Measurements from ENCODE around the gene MYH9.

DNA sequence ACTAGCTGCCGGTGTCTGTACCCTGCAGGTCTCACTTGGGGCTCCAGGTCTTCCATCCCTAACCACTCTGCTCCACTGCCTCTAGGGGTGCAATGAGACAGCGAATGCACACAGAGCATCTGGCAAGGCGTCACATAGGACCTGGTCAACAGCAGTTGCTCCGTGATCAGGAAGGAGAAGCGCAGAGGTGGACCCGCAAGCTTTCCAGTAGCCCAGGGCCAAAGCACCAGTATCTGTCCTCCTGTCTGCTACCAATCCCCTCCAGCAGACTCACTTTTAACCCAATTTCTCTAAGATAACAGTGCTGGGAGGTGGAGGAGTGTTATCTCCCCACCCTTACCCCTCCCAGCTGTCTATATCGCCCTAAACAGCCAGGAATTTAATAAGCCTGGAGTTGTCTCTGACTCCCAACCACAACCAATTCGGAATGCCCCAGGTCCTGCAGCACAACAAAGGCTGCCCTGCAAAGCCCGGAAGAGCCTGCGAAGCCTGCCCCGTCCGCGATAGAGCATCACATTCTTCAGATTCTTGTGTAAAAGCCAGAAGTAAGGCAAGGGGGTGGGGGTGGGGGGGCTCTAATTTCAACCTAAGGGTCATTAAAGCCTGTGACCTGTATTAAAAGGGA, 19.3 kb downstream of the MYH9 start:
- TF ChIP-seq, protein P1, sequence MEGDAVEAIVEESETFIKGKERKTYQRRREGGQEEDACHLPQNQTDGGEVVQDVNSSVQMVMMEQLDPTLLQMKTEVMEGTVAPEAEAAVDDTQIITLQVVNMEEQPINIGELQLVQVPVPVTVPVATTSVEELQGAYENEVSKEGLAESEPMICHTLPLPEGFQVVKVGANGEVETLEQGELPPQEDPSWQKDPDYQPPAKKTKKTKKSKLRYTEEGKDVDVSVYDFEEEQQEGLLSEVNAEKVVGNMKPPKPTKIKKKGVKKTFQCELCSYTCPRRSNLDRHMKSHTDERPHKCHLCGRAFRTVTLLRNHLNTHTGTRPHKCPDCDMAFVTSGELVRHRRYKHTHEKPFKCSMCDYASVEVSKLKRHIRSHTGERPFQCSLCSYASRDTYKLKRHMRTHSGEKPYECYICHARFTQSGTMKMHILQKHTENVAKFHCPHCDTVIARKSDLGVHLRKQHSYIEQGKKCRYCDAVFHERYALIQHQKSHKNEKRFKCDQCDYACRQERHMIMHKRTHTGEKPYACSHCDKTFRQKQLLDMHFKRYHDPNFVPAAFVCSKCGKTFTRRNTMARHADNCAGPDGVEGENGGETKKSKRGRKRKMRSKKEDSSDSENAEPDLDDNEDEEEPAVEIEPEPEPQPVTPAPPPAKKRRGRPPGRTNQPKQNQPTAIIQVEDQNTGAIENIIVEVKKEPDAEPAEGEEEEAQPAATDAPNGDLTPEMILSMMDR (IDR thresholded peaks at IDR 0.05 in 2 of 3, conservative IDR thresholded peaks at IDR 0.05 in 1 of 3; ENCODE audit: borderline replicate concordance in 1 of 3, insufficient read depth in 1 of 3, low read depth in 2 of 3, low read length in 2 of 3), result peak in 2 of 3 experiments; percentile 6 to 22; a peak in 2 of 6 replicates
- TF ChIP-seq TCF7L2 (IDR thresholded peaks at IDR 0.05; ENCODE audit: borderline replicate concordance, extremely low read depth, insufficient read depth, insufficient read length) (no peak), YY1 (IDR thresholded peaks at IDR 0.05; ENCODE audit: extremely low read depth, insufficient replicate concordance, low read depth, low read length) (no peak), POLR2AphosphoS5 (IDR thresholded peaks at IDR 0.05; ENCODE audit: low read depth, low read length) (no peak), JUND (IDR thresholded peaks at IDR 0.05) (no peak), FOSL1 (IDR thresholded peaks at IDR 0.05; ENCODE audit: low read depth) (no peak), EZH2phosphoT487 (IDR thresholded peaks at IDR 0.05; ENCODE audit: borderline replicate concordance) (no peak), ZFX (IDR thresholded peaks at IDR 0.05) (no peak), EGR1 (IDR thresholded peaks at IDR 0.05; ENCODE audit: low read depth) (no peak), POLR2A (IDR thresholded peaks at IDR 0.05; ENCODE audit: borderline replicate concordance, extremely low read depth, insufficient read depth, insufficient read length) (no peak), SIN3A (IDR thresholded peaks at IDR 0.05; ENCODE audit: low read depth) (no peak)
- TF ChIP-seq, protein P2, sequence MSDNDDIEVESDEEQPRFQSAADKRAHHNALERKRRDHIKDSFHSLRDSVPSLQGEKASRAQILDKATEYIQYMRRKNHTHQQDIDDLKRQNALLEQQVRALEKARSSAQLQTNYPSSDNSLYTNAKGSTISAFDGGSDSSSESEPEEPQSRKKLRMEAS (IDR thresholded peaks at IDR 0.05), result no peak
- TF ChIP-seq, protein P3, sequence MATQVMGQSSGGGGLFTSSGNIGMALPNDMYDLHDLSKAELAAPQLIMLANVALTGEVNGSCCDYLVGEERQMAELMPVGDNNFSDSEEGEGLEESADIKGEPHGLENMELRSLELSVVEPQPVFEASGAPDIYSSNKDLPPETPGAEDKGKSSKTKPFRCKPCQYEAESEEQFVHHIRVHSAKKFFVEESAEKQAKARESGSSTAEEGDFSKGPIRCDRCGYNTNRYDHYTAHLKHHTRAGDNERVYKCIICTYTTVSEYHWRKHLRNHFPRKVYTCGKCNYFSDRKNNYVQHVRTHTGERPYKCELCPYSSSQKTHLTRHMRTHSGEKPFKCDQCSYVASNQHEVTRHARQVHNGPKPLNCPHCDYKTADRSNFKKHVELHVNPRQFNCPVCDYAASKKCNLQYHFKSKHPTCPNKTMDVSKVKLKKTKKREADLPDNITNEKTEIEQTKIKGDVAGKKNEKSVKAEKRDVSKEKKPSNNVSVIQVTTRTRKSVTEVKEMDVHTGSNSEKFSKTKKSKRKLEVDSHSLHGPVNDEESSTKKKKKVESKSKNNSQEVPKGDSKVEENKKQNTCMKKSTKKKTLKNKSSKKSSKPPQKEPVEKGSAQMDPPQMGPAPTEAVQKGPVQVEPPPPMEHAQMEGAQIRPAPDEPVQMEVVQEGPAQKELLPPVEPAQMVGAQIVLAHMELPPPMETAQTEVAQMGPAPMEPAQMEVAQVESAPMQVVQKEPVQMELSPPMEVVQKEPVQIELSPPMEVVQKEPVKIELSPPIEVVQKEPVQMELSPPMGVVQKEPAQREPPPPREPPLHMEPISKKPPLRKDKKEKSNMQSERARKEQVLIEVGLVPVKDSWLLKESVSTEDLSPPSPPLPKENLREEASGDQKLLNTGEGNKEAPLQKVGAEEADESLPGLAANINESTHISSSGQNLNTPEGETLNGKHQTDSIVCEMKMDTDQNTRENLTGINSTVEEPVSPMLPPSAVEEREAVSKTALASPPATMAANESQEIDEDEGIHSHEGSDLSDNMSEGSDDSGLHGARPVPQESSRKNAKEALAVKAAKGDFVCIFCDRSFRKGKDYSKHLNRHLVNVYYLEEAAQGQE (IDR thresholded peaks at IDR 0.05; ENCODE audit: low read depth), result no peak

All from HCT116 (cell line).